HG03460 (cell line): ENCODE measurements around the gene SC5D.
A peak's percentile ranks its signal among the peaks of the same experiment; 100 is the strongest.

Experiments
- ATAC-seq: cut with Tn5 transposase; IDR thresholded peaks from one replicate; pipeline ENCODE4 v1.9.1; 2021; ENCODE audit not compliant: unreplicated experiment

Gene SC5D

DNA sequence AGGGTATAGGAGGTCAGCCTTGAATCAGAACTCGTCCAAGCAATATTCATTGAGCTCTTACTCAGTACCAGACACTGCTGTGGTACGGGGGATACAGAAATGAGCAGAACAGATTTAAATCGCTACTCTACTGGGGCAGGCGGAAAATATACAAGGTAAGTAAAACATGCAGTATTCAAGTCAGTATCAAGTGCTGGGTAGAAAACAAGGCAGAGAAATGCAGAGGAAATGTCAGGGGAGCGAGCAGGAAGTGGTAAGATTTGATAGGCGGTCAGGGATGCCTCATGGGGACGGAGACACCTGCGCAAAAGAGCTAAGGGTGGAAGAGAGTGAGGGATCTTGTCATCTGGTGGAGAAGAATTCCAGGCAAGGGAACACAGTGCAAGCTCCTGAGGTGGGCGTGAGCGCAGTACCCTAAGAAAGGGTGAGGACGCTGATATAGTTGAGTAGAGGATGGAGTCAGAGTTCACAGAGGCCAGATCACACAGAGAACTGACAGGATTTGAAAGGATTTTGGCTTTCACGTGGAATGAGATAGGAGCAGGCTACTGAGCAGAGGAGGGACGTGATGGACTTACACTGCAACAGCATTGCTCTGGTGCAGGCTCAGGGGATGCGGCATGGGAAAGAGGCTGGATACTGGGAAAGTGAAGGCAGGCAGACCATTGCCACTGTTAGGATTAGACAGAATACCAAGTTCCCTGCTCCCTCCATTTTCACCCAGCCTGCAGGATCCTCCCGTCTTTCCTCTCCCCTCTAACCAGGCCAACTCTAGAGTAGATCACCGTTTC is 35.8 kb downstream of the SC5D start:
- ATAC-seq: no peak

GRCh38 chr11:121328967-121329679 is 36.6 kb downstream of the SC5D start:
- no peak for ATAC-seq

DNA sequence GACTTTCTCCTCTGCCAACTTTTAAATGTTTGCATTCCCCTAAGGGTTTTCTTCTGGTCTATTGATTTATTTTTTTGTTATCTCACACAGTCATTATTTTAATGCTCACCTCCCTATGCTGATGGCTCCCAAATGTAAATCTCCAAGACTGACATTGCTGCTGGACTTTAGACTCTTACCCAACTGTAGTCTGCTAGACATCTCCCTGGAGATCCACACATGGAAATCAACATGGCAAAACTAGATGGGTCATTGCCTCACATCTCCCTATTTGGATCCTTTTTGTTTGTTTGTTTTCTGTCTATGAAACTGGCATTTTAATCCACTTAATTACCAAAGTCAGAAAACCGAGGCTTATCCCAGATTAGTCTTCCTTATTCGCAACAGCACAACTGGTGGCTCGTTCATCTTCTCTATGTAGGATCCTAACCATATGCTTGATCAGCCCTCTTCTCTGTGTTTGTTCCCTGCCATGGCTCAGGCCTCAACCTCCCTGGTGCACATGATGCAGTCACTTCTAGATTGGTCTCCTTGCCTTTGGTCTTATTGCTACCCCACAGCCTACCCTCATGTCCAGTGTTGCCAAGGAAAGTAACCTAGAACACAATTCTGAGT is 37.3 kb downstream of the SC5D start:
- no peak for ATAC-seq

DNA sequence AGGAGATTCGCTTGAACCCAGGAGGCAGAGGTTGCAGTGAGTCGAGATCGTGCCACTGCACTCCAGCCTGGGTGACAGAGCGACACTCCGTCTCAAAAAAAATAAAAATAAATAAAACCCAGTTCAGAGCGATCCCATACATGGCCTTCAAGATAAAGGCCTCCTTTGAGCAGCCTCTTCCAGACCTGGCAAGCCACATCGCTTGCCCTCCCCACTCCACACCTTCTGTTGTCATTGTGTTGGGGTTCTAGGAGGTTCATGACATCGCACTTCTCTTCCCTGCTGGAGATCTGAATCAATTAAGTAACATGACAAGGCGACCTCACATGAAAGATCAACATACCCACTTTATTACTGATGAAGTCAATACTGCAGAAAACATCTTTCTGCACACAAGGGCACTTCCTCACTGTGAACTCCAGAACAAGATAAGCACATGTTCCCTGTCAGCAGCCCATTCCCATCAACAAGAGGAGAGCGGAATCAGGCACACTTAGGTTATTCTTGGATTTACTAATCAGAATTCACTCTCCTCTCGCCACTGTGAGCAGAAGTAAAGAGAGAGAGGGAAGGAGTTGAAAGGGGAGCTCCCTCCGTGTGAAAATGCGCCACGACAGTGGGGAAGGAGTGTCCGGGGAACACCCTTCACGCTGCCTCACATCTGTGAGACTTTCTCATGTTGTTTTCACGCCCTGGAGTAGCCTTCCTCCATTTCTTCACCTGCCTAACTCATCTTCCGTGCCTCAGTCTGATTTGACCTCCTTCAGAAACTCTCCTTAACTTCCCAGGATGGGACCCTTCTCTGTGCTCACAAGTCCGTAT is 38.3 kb downstream of the SC5D start:
- no peak for ATAC-seq

DNA sequence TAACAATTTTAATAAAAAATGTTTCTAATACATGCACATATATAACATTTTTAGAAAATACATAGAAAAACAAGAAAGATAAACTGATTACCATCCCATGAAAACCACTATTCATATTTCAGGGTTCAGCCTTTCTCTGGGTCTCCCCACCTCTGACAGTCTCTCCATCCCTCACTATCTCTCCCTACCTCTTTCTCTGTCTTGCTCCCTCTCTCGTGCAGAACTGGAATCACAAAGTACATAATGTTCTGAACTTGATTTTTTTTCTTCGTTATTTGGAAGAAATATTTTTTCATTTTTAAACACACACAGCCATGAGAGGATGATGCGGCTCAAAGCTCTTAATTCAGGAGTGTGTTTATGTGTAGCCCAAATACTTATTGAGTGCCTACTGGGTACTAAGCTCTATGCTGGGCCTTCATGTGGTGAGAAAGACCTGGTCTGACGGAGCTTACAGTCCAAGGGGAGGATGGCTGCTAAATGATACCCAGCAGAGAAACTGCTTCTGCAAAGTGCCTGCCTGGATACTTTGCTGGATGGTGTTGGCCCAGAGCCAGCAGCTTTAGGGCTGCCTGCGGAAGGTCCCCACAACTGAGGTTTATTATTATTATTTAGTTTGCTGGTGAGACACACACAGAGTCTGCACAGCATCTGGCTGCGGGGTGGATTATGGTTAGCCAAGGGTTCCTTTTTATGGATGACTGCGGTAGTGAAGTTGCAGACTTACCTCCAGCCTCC is 42.6 kb downstream of the SC5D start:
- ATAC-seq: no peak

DNA sequence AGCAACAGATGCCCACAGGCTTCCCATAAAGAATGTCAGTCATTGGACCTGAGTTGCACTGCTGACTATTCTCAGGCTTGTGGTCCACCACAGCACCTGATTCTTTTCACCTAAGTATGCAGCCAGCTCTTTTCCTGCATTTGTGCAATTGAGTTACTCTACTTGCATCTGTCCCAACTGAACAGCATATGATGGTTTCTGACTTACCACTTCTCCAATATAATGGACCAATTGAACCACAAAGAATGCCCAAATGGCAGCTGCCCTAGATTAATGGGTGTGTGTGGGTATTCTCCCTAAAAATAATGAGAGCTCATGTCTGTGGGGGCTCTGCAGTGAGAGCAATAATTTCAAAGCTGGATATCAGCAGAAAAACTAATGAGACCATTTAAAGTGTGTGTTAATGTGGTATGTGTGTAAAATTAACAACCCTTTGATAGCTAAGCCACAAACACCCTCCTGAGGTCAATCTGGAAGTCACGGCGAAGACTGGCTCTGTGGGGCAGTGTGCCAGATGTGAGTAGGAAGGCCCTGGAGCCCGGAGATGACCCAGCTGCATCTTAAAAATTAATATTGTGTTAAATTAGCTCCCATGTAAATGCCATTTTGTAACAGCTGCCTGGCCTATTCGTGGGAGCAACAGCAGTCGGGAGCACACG is 43.8 kb downstream of the SC5D start:
- ATAC-seq: no peak

GRCh38 chr11:121337078-121337477 is 44.5 kb downstream of the SC5D start:
- peak; percentile 45 for ATAC-seq

GRCh38 chr11:121337740-121338272 is 45.2 kb downstream of the SC5D start:
- ATAC-seq: peak; percentile 9

DNA sequence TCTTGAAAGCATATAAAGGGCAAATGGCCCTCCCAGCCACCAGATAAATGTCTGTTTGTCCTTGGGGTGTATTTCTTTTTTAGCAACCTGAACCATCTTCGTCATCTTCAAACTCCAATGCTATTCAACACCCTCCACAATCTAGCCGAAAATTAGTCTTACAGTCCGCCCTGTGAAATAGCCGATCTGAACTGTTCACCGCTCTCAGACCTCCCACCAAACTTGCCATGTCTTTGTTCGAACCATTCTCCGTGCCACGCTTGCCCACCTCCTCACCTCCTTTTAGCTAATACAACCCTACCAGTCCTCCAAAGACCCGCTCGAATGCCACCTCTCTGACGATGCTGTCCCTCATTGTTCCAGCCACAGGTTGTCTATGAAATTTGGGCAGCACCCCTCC is 46.0 kb downstream of the SC5D start:
- ATAC-seq: no peak

DNA sequence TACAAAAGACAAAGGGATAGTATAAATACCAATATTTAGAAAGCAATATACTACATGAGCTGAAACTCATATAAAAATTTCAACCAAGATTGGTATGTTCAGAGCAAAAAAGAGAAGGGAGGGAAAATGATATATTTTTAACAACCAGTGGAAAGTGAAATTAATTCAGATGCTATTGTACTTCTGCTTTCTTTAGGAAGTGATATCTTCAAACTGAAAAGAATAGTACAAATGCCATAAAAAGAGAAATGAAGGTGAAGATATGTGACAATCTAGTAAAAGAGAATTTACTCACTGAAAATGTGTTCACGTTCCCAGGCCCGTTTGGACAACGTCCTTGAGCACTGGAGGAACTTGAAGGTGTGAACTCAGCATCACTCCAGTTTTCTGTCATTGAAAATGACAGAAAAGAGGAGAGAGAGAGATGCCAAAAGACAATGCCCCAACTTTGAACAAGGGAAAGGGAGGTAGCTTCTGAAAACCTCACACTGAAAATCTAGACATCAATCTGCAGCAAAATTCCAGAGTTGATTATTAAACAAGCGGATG is 47.5 kb downstream of the SC5D start:
- ATAC-seq: no peak

GRCh38 chr11:121341609-121342008 is 49.0 kb downstream of the SC5D start:
- peak; percentile 35 for ATAC-seq

DNA sequence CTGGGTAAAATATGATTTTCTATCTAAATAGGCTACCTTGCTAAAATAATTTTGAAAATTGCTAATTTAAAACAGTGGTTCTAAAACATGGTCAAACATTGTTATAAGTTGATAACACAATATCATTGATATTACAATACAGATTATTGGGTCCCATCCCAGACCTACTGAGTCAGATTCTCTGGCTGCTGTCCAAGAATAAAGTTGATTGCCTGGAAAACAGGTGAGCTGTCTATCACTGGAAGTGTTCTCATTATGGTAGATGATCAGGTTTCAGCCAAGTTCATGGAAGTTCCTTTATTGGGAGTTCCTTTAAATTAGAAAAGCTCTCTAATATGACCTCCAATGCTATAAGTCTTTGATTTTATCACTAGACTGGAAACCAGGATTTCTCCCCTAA is 52.3 kb downstream of the SC5D start:
- ATAC-seq: no peak

GRCh38 chr11:121347094-121347493 is 54.5 kb downstream of the SC5D start:
- ATAC-seq: no peak

DNA sequence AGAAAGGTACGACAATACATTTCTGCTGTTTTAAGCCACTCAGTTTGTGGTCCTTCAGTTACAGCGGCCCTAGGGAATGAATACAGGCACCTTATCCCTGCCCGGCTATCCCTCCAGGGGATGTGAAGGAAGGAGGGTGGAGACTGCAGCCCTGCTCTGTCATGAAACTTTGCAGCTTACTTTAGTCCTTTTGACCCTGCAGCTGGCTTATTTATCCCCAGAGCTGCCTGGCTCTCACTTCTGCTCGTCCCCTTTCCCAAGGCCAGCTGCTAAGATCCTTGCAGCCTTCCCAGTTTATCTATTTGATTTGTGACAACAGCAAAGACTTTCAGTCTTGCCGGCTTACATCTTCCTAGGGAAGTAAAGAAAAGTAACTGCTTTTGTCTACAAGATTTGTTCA is 55.2 kb downstream of the SC5D start:
- no peak for ATAC-seq

- no peak for ATAC-seq
Measured at GRCh38 chr11:121348220-121348875, 55.8 kb downstream of the SC5D start.

GRCh38 chr11:121349790-121350189 is 57.2 kb downstream of the SC5D start:
- ATAC-seq: no peak

GRCh38 chr11:121350314-121351082 is 57.9 kb downstream of the SC5D start:
- ATAC-seq: no peak

DNA sequence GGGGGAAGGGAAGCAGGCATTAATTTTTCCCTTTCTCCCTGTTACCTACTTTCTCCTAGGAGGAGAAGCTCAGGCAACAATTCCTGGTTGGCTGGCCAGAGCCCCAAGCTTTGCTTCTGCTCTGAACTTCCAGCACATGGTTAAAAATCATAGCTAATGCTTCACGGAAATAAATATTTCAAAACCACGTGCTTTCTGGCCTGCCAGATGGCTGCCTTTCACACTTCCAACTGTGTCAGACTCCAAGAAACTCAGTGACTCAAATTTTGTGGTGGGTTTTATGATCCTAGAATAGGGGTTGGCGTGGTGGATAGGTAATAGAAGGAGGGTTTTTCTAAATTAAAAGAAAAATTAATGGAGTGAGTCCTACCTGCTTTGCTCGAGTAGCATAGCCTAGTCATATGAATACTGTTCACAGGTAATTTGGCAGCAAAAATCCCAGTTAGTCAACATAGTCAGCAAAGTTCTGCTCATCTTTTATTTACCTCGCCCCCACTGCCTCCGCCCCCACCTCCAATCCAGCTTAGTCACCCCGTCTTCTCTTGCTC is 58.6 kb downstream of the SC5D start:
- no peak for ATAC-seq
